Osteocyte (in vitro differentiated cells): ENCODE results near the gene TMEM235. TPM values are rescaled to one million over a fixed set of nuclear protein-coding genes. Genes with fewer than 3 reads are reported as not detected.

Experiments used
- DNase-seq: peaks from one replicate; pipeline ENCODE4 v3.0.0; 2021; ENCODE audit warnings: mixed read lengths; ENCODE audit not compliant: unreplicated experiment; ENCODE audit errors: extremely low spot score
- H3K27ac Mint-ChIP-seq: one replicate; pipeline ENCODE4 v1.8.0; 2021; ENCODE audit warnings: mild to moderate bottlenecking, mixed read lengths; ENCODE audit not compliant: unreplicated experiment
- H3K27me3 Mint-ChIP-seq: one replicate; pipeline ENCODE4 v1.8.0; 2021; ENCODE audit warnings: mixed read lengths; ENCODE audit not compliant: unreplicated experiment
- H3K36me3 Mint-ChIP-seq: one replicate; pipeline ENCODE4 v1.8.0; 2021; ENCODE audit warnings: mixed read lengths; ENCODE audit not compliant: unreplicated experiment
- H3K4me1 Mint-ChIP-seq: one replicate; pipeline ENCODE4 v1.8.0; 2021; ENCODE audit warnings: mixed read lengths; ENCODE audit not compliant: unreplicated experiment
- H3K4me3 Mint-ChIP-seq: one replicate; pipeline ENCODE4 v1.8.0; 2021; ENCODE audit warnings: mild to moderate bottlenecking, moderate library complexity, mixed read lengths; ENCODE audit not compliant: unreplicated experiment
- H3K9me3 Mint-ChIP-seq: one replicate; pipeline ENCODE4 v1.8.0; 2021; ENCODE audit warnings: mixed read lengths; ENCODE audit not compliant: unreplicated experiment
- CTCF ChIP-seq: fragments of 200-600 bp; sonication (generic); IDR thresholded peaks from 2 replicates; pipeline ENCODE4 v1.5.0; 2021; ENCODE audit warnings: antibody characterized with exemption, mild to moderate bottlenecking, moderate library complexity
- total RNA-seq: library from RNA; stranded (reverse); gene quantifications from 2 replicates; pipeline ENCODE4 v1.2.1, GENCODE V29; 2021

TMEM235 gene
- total RNA-seq, 1 donor from 2014 or later = not detected

GRCh38 chr17:78240012-78240655 is 8.7 kb downstream of the TMEM235 start:
- no peak for DNase-seq

GRCh38 chr17:78240839-78241238 is 9.4 kb downstream of the TMEM235 start:
- H3K4me1 Mint-ChIP-seq = peaks cover 3% of the 10 kb centered on the region
- no peaks in the 10 kb centered on the region for H3K27me3 Mint-ChIP-seq
- TF ChIP-seq CTCF = no peak
- peaks cover 5% of the 10 kb centered on the region for H3K9me3 Mint-ChIP-seq
- no peak for DNase-seq
- H3K36me3 Mint-ChIP-seq = no peaks in the 10 kb centered on the region
- H3K27ac Mint-ChIP-seq = no peak overlapping the region
- H3K4me3 Mint-ChIP-seq = no peak overlapping the region

More at GRCh38 chr17:78240012-78240655, 8.7 kb downstream of the TMEM235 start:
- H3K4me1 Mint-ChIP-seq = peaks cover 3% of the 10 kb centered on the region
- no peak for TF ChIP-seq CTCF
- no peak overlapping the region for H3K4me3 Mint-ChIP-seq
- H3K9me3 Mint-ChIP-seq = no peaks in the 10 kb centered on the region
- H3K27me3 Mint-ChIP-seq = no peaks in the 10 kb centered on the region
- H3K27ac Mint-ChIP-seq = no peak overlapping the region
- no peaks in the 10 kb centered on the region for H3K36me3 Mint-ChIP-seq

- Mint-ChIP-seq H3K4me1 (peaks cover 3% of the 10 kb centered on the region), H3K36me3 (no peaks in the 10 kb centered on the region), H3K4me3 (no peak overlapping the region), H3K27me3 (no peaks in the 10 kb centered on the region), H3K27ac (no peak overlapping the region), H3K9me3 (peaks cover 5% of the 10 kb centered on the region)
- no peak for TF ChIP-seq CTCF
- no peak for DNase-seq
Measured at GRCh38 chr17:78241277-78242023, 10.0 kb downstream of the TMEM235 start.

GRCh38 chr17:78242024-78242742 is 10.8 kb downstream of the TMEM235 start:
- no peak overlapping the region for H3K4me3 Mint-ChIP-seq
- H3K27ac Mint-ChIP-seq = no peak overlapping the region
- no peak for DNase-seq
- no peaks in the 10 kb centered on the region for H3K36me3 Mint-ChIP-seq
- peaks cover 3% of the 10 kb centered on the region for H3K4me1 Mint-ChIP-seq
- H3K27me3 Mint-ChIP-seq = no peaks in the 10 kb centered on the region
- H3K9me3 Mint-ChIP-seq = peaks cover 5% of the 10 kb centered on the region
- no peak for TF ChIP-seq CTCF

GRCh38 chr17:78247304-78247703 is 15.9 kb downstream of the TMEM235 start:
- Mint-ChIP-seq H3K27me3 (no peaks in the 10 kb centered on the region), H3K27ac (no peak overlapping the region), H3K4me3 (no peak overlapping the region), H3K9me3 (peaks cover 5% of the 10 kb centered on the region), H3K4me1 (peaks cover 5% of the 10 kb centered on the region), H3K36me3 (no peaks in the 10 kb centered on the region)
- no peak for TF ChIP-seq CTCF
- no peak for DNase-seq
